Karpas-422 (cell line): Measurements from ENCODE around the gene ACTR8. TPM values are rescaled to one million over a fixed set of nuclear protein-coding genes. Genes with fewer than 3 reads are reported as not detected.

Experiments
- DNase-seq: peaks from one replicate; pipeline ENCODE4 v3.0.0-alpha.2; 2015
- H2AFZ ChIP-seq: fragments of 200-600 bp; sonication (generic); 2 replicates; pipeline ENCODE4 v1.6.1; 2014; ENCODE audit warnings: antibody characterized with exemption, low read length, mixed read lengths
- H3K27ac ChIP-seq: fragments of 200-600 bp; sonication (generic); 2 replicates; pipeline ENCODE4 v1.5.1; 2014; ENCODE audit warnings: mild to moderate bottlenecking, low read length, moderate library complexity
- H3K27me3 ChIP-seq: fragments of 200-600 bp; sonication (generic); 2 replicates; pipeline ENCODE4 v1.6.1; 2014; ENCODE audit warnings: low read length, mixed read lengths
- H3K36me3 ChIP-seq: fragments of 200-600 bp; sonication (generic); 2 replicates; pipeline ENCODE4 v1.6.1; 2014; ENCODE audit warnings: low read length, mixed read lengths; ENCODE audit not compliant: insufficient read depth
- H3K4me1 ChIP-seq: fragments of 200-600 bp; sonication (generic); 2 replicates; pipeline ENCODE4 v1.6.1; 2014; ENCODE audit warnings: mild to moderate bottlenecking, low read length, mixed read lengths
- H3K4me2 ChIP-seq: fragments of 200-600 bp; sonication (generic); 2 replicates; pipeline ENCODE4 v1.6.1; 2014; ENCODE audit warnings: low read length, low read depth, mild to moderate bottlenecking; ENCODE audit not compliant: poor library complexity, severe bottlenecking
- H3K4me3 ChIP-seq: fragments of 200-600 bp; sonication (generic); 2 replicates; pipeline ENCODE4 v1.5.1; 2014; ENCODE audit warnings: mild to moderate bottlenecking, antibody characterized with exemption, low read length, mixed read lengths
- H3K79me2 ChIP-seq: fragments of 200-600 bp; sonication (generic); 2 replicates; pipeline ENCODE4 v1.6.1; 2014; ENCODE audit warnings: mild to moderate bottlenecking, low read length, mixed read lengths
- H3K9ac ChIP-seq: fragments of 200-600 bp; sonication (generic); 2 replicates; pipeline ENCODE4 v1.6.0; 2014; ENCODE audit warnings: low read length
- H3K9me2 ChIP-seq: fragments of 200-600 bp; sonication (generic), shearing (Covaris generic); replicated peaks from 2 replicates; pipeline ENCODE4 v1.6.0; 2014; ENCODE audit warnings: mild to moderate bottlenecking, low read length, moderate library complexity; ENCODE audit not compliant: insufficient read depth
- H3K9me3 ChIP-seq: fragments of 300-700, 200-600 bp; sonication (generic); 2 replicates; pipeline ENCODE4 v1.6.1; 2014; ENCODE audit warnings: low read length, mixed read lengths
- H4K20me1 ChIP-seq: fragments of 200-600 bp; sonication (generic); 2 replicates; pipeline ENCODE4 v1.6.1; 2014; ENCODE audit warnings: mild to moderate bottlenecking, antibody characterized with exemption, low read length, low read depth; ENCODE audit not compliant: insufficient read depth
- total RNA-seq: library from RNA; depleted of rRNA; stranded (reverse); fragments of >200 nt; shearing (Covaris generic); gene quantifications from 2 replicates; pipeline ENCODE4 v1.2.3, GENCODE V29; 2014; ENCODE audit warnings: low replicate concordance; rRNA removed

Gene ACTR8
- total RNA-seq, 1 experiment from 2014 or later, result 22.0 TPM

- H3K9me2 ChIP-seq, result no peaks in the 10 kb centered on the region
Observed at GRCh38 chr3:53819163-53819868, 62.6 kb downstream of the ACTR8 start.

GRCh38 chr3:53818221-53819162 is 63.5 kb downstream of the ACTR8 start:
- DNase-seq, result no peak
- no peak overlapping the region for H3K27ac ChIP-seq
- H3K4me2 ChIP-seq, result no peak overlapping the region
- H3K27me3 ChIP-seq, result no peaks in the 10 kb centered on the region
- no peak overlapping the region for H3K9ac ChIP-seq
- H3K36me3 ChIP-seq, result no peaks in the 10 kb centered on the region
- H3K9me3 ChIP-seq, result no peaks in the 10 kb centered on the region
- H3K79me2 ChIP-seq, result no peaks in the 10 kb centered on the region
- H2AFZ ChIP-seq, result no peak overlapping the region
- no peaks in the 10 kb centered on the region for H3K9me2 ChIP-seq
- H4K20me1 ChIP-seq, result no peaks in the 10 kb centered on the region
- H3K4me3 ChIP-seq, result no peak overlapping the region
- H3K4me1 ChIP-seq, result no peaks in the 10 kb centered on the region

More at GRCh38 chr3:53819163-53819868, 62.6 kb downstream of the ACTR8 start:
- no peak overlapping the region for H3K4me3 ChIP-seq
- no peaks in the 10 kb centered on the region for H3K79me2 ChIP-seq
- no peaks in the 10 kb centered on the region for H3K4me1 ChIP-seq
- no peaks in the 10 kb centered on the region for H3K9me3 ChIP-seq
- no peak overlapping the region for H2AFZ ChIP-seq
- DNase-seq, result no peak
- no peaks in the 10 kb centered on the region for H4K20me1 ChIP-seq
- H3K27me3 ChIP-seq, result no peaks in the 10 kb centered on the region
- H3K27ac ChIP-seq, result no peak overlapping the region
- H3K4me2 ChIP-seq, result no peak overlapping the region
- no peak overlapping the region for H3K9ac ChIP-seq
- H3K36me3 ChIP-seq, result no peaks in the 10 kb centered on the region

GRCh38 chr3:53817809-53818208 is 64.1 kb downstream of the ACTR8 start:
- DNase-seq, result no peak
- Histone ChIP-seq H3K36me3 (no peaks in the 10 kb centered on the region), H3K4me2 (no peak overlapping the region), H4K20me1 (no peaks in the 10 kb centered on the region), H3K9ac (no peak overlapping the region), H3K4me3 (no peak overlapping the region), H3K27ac (no peak overlapping the region), H3K9me2 (no peaks in the 10 kb centered on the region), H2AFZ (no peak overlapping the region), H3K27me3 (no peaks in the 10 kb centered on the region), H3K79me2 (no peaks in the 10 kb centered on the region), H3K4me1 (no peaks in the 10 kb centered on the region), H3K9me3 (no peaks in the 10 kb centered on the region)

GRCh38 chr3:53817211-53817610 is 64.7 kb downstream of the ACTR8 start:
- Histone ChIP-seq H3K9ac (no peak overlapping the region), H3K9me3 (no peaks in the 10 kb centered on the region), H3K79me2 (no peaks in the 10 kb centered on the region), H3K27ac (no peak overlapping the region), H3K27me3 (no peaks in the 10 kb centered on the region), H3K4me3 (no peak overlapping the region), H3K9me2 (no peaks in the 10 kb centered on the region), H3K4me1 (no peaks in the 10 kb centered on the region), H2AFZ (no peak overlapping the region), H3K4me2 (no peak overlapping the region), H3K36me3 (no peaks in the 10 kb centered on the region), H4K20me1 (no peaks in the 10 kb centered on the region)
- DNase-seq, result no peak

Other genes starting within 250 kb of the ACTR8 start
- gene CHDH, start 35.7 kb downstream of the ACTR8 start, total RNA-seq, result not detected in 2 replicates
- not detected in 2 replicates for gene IL17RB, start 35.6 kb downstream of the ACTR8 start, total RNA-seq
- gene SELENOK, start 9.7 kb upstream of the ACTR8 start, total RNA-seq, result 36.0 and 64.7 TPM in 2 replicates
- 0.11 TPM in 1 of 2 replicates, not detected in the other for gene CACNA2D3, start 240.4 kb upstream of the ACTR8 start, total RNA-seq